ENCODE results near the gene RAG2.
A peak's percentile ranks its signal among the peaks of the same experiment; 100 is the strongest.

The RAG2 gene

GRCh38 chr11:36598051-36598450 lies at the start of gene RAG2:
RAG2 (minus strand) TSS chr11:36598236; CDS start chr11:36594168, 4,068 bp downstream.
- DNase-seq (ENCODE audit: low spot score in 2 of 2): no peak
- Histone ChIP-seq H3K4me1 (peaks cover 5% of the 10 kb centered on the region), H3K36me3 (replicated peaks) (no peaks in the 10 kb centered on the region), H3K27me3 (ENCODE audit: low read depth) (no peaks in the 10 kb centered on the region), H3K4me3 (no peak within 1 kb of the TSS), H3K9me3 (no peaks in the 10 kb centered on the region)
- in situ Hi-C loops (cut with MboI; ENCODE audit: low sequenced_read_pairs): no loop called here

GRCh38 chr11:36638556-36638955 lies 40.5 kb upstream of the RAG2 start:
- in situ Hi-C loops (cut with MboI; ENCODE audit: low sequenced_read_pairs): no loop called here
- H3K36me3 ChIP-seq (replicated peaks): no peaks in the 10 kb centered on the region
- no peak for DNase-seq (ENCODE audit: low spot score in 2 of 2)
- H3K27me3 ChIP-seq (ENCODE audit: low read depth): no peaks in the 10 kb centered on the region
- no peaks in the 10 kb centered on the region for H3K9me3 ChIP-seq
- H3K4me1 ChIP-seq: no peaks in the 10 kb centered on the region
- H3K4me3 ChIP-seq: no peak overlapping the region

- H3K9me3 ChIP-seq: no peaks in the 10 kb centered on the region
- peaks cover 10% of the 10 kb centered on the region for H3K4me1 ChIP-seq
- in situ Hi-C loops (cut with MboI; ENCODE audit: low sequenced_read_pairs): no loop called here
- no peaks in the 10 kb centered on the region for H3K36me3 ChIP-seq (replicated peaks)
- no peaks in the 10 kb centered on the region for H3K27me3 ChIP-seq (ENCODE audit: low read depth)
- no peak overlapping the region for H3K4me3 ChIP-seq
- DNase-seq (ENCODE audit: low spot score in 2 of 2): no peak
These were observed 37.2 kb upstream of the RAG2 start for GRCh38 chr11:36635066-36635862.

GRCh38 chr11:36631774-36632173 lies 33.7 kb upstream of the RAG2 start:
- peak; percentile 32 to 45 for DNase-seq (ENCODE audit: low spot score in 2 of 2)

GRCh38 chr11:36628765-36629244 lies 30.8 kb upstream of the RAG2 start:
- no peak overlapping the region for H3K4me3 ChIP-seq
- H3K27me3 ChIP-seq (ENCODE audit: low read depth): no peaks in the 10 kb centered on the region
- H3K9me3 ChIP-seq: no peaks in the 10 kb centered on the region
- H3K36me3 ChIP-seq (replicated peaks): no peaks in the 10 kb centered on the region
- in situ Hi-C loops (cut with MboI; ENCODE audit: low sequenced_read_pairs): no loop called here
- peak; percentile 63 to 92 for DNase-seq (ENCODE audit: low spot score in 2 of 2)
- H3K4me1 ChIP-seq: peaks cover 24% of the 10 kb centered on the region

More at GRCh38 chr11:36631774-36632173, 33.7 kb upstream of the RAG2 start:
- Histone ChIP-seq H3K4me3 (no peak overlapping the region), H3K36me3 (replicated peaks) (no peaks in the 10 kb centered on the region), H3K9me3 (no peaks in the 10 kb centered on the region), H3K27me3 (ENCODE audit: low read depth) (no peaks in the 10 kb centered on the region), H3K4me1 (peaks cover 24% of the 10 kb centered on the region)
- in situ Hi-C loops (cut with MboI; ENCODE audit: low sequenced_read_pairs): no loop called here

- no peak overlapping the region for H3K4me3 ChIP-seq
- H3K27me3 ChIP-seq (ENCODE audit: low read depth): no peaks in the 10 kb centered on the region
- no peaks in the 10 kb centered on the region for H3K9me3 ChIP-seq
- H3K4me1 ChIP-seq: peaks cover 24% of the 10 kb centered on the region
- no peaks in the 10 kb centered on the region for H3K36me3 ChIP-seq (replicated peaks)
- in situ Hi-C loops (cut with MboI; ENCODE audit: low sequenced_read_pairs): no loop called here
- no peak for DNase-seq (ENCODE audit: low spot score in 2 of 2)
These were observed 30.1 kb upstream of the RAG2 start for GRCh38 chr11:36628141-36628540.

- Histone ChIP-seq H3K4me1 (peaks cover 24% of the 10 kb centered on the region), H3K27me3 (ENCODE audit: low read depth) (no peaks in the 10 kb centered on the region), H3K9me3 (no peaks in the 10 kb centered on the region), H3K4me3 (no peak overlapping the region), H3K36me3 (replicated peaks) (no peaks in the 10 kb centered on the region)
- in situ Hi-C loops (cut with MboI; ENCODE audit: low sequenced_read_pairs): no loop called here
- no peak for DNase-seq (ENCODE audit: low spot score in 2 of 2)
These were observed 29.4 kb upstream of the RAG2 start for GRCh38 chr11:36627471-36627870.

GRCh38 chr11:36627006-36627405 lies 29.0 kb upstream of the RAG2 start:
- peaks cover 21% of the 10 kb centered on the region for H3K4me1 ChIP-seq
- no peak for DNase-seq (ENCODE audit: low spot score in 2 of 2)
- H3K9me3 ChIP-seq: no peaks in the 10 kb centered on the region
- H3K4me3 ChIP-seq: no peak overlapping the region
- H3K27me3 ChIP-seq (ENCODE audit: low read depth): no peaks in the 10 kb centered on the region
- H3K36me3 ChIP-seq (replicated peaks): no peaks in the 10 kb centered on the region
- in situ Hi-C loops (cut with MboI; ENCODE audit: low sequenced_read_pairs): no loop called here

- Histone ChIP-seq H3K27me3 (ENCODE audit: low read depth) (no peaks in the 10 kb centered on the region), H3K4me3 (no peak overlapping the region), H3K9me3 (no peaks in the 10 kb centered on the region), H3K36me3 (replicated peaks) (no peaks in the 10 kb centered on the region), H3K4me1 (peaks cover 6% of the 10 kb centered on the region)
- in situ Hi-C loops (cut with MboI; ENCODE audit: low sequenced_read_pairs): no loop called here
- DNase-seq (ENCODE audit: low spot score in 2 of 2): no peak
These were observed 25.5 kb upstream of the RAG2 start for GRCh38 chr11:36623494-36623893.

GRCh38 chr11:36622431-36623136 lies 24.5 kb upstream of the RAG2 start:
- Histone ChIP-seq H3K36me3 (replicated peaks) (no peaks in the 10 kb centered on the region), H3K9me3 (no peaks in the 10 kb centered on the region), H3K27me3 (ENCODE audit: low read depth) (no peaks in the 10 kb centered on the region), H3K4me3 (no peak overlapping the region), H3K4me1 (no peaks in the 10 kb centered on the region)
- DNase-seq (ENCODE audit: low spot score in 2 of 2): peak; percentile 12 to 13
- in situ Hi-C loops (cut with MboI; ENCODE audit: low sequenced_read_pairs): no loop called here

GRCh38 chr11:36620246-36620645 lies 22.2 kb upstream of the RAG2 start:
- no peak for DNase-seq (ENCODE audit: low spot score in 2 of 2)
- H3K4me3 ChIP-seq: no peak overlapping the region
- in situ Hi-C loops (cut with MboI; ENCODE audit: low sequenced_read_pairs): no loop called here
- H3K36me3 ChIP-seq (replicated peaks): no peaks in the 10 kb centered on the region
- no peaks in the 10 kb centered on the region for H3K9me3 ChIP-seq
- no peaks in the 10 kb centered on the region for H3K4me1 ChIP-seq
- no peaks in the 10 kb centered on the region for H3K27me3 ChIP-seq (ENCODE audit: low read depth)

- Histone ChIP-seq H3K27me3 (ENCODE audit: low read depth) (no peaks in the 10 kb centered on the region), H3K9me3 (no peaks in the 10 kb centered on the region), H3K36me3 (replicated peaks) (no peaks in the 10 kb centered on the region), H3K4me1 (no peaks in the 10 kb centered on the region), H3K4me3 (no peak overlapping the region)
- no peak for DNase-seq (ENCODE audit: low spot score in 2 of 2)
- in situ Hi-C loops (cut with MboI; ENCODE audit: low sequenced_read_pairs): no loop called here
These were observed 21.5 kb upstream of the RAG2 start for GRCh38 chr11:36619502-36619901.

- no peak for DNase-seq (ENCODE audit: low spot score in 2 of 2)
- Histone ChIP-seq H3K4me3 (no peak overlapping the region), H3K27me3 (ENCODE audit: low read depth) (no peaks in the 10 kb centered on the region), H3K9me3 (no peaks in the 10 kb centered on the region), H3K4me1 (no peaks in the 10 kb centered on the region), H3K36me3 (replicated peaks) (no peaks in the 10 kb centered on the region)
- in situ Hi-C loops (cut with MboI; ENCODE audit: low sequenced_read_pairs): no loop called here
These were observed 20.5 kb upstream of the RAG2 start for GRCh38 chr11:36618363-36619047.

Data from HAP-1 (cell line).